Measurements from ENCODE around the gene CACNA1E. TPM values are rescaled to one million over a fixed set of nuclear protein-coding genes. Genes with fewer than 3 reads are reported as not detected.

CACNA1E gene
- total RNA-seq, 1 experiment from 2014 or later: 0.46 TPM

DNA sequence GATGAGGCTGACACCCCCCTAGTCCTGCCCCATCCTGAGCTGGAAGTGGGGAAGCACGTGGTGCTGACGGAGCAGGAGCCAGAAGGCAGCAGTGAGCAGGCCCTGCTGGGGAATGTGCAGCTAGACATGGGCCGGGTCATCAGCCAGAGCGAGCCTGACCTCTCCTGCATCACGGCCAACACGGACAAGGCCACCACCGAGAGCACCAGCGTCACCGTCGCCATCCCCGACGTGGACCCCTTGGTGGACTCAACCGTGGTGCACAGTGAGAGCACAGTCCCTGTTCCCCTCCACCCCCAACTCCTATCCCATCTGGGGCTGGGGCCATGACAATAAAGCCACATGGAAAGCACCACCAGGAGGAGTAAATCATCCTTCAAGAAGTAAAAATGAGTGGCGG lies 250.2 kb downstream of the CACNA1E start:
- Histone ChIP-seq H3K27ac (ENCODE audit: insufficient read length, low read depth, low read length) (no peak overlapping the region), H3T11ph (ENCODE audit: low read length) (no peak overlapping the region), H3K18ac (ENCODE audit: insufficient read length, low read depth, low read length) (no peak overlapping the region), H3K4me1 (ENCODE audit: insufficient read depth, low read length) (no peaks in the 10 kb centered on the region), H3K23ac (ENCODE audit: insufficient read length, low read depth, low read length) (no peak overlapping the region), H3K4ac (ENCODE audit: low read depth, low read length) (no peak overlapping the region), H2BK12ac (ENCODE audit: insufficient read length, low read depth, low read length) (no peak overlapping the region), H3K27me3 (ENCODE audit: insufficient read depth, low read length) (no peaks in the 10 kb centered on the region), H3K23me2 (ENCODE audit: insufficient read length, low read depth, low read length, poor library complexity, severe bottlenecking) (no peaks in the 10 kb centered on the region), H2BK120ac (ENCODE audit: low read depth, low read length, poor library complexity, severe bottlenecking) (no peak overlapping the region), H2AK5ac (ENCODE audit: insufficient read length, low read length) (no peak overlapping the region), H2BK15ac (ENCODE audit: low read depth, low read length) (no peak overlapping the region), H3K56ac (ENCODE audit: insufficient read length, low read depth, low read length) (no peak overlapping the region), H2AFZ (ENCODE audit: low read length) (no peak overlapping the region), H2BK20ac (ENCODE audit: low read depth, low read length, poor library complexity, severe bottlenecking) (no peak overlapping the region), H4K91ac (ENCODE audit: insufficient read length, low read depth, low read length) (no peak overlapping the region), H4K8ac (replicated peaks; ENCODE audit: insufficient read length, low read depth, low read length) (no peak overlapping the region), H2BK5ac (ENCODE audit: insufficient read length, low read length) (no peak overlapping the region), H3K79me1 (ENCODE audit: insufficient read depth, low read depth, low read length, poor library complexity, severe bottlenecking) (no peaks in the 10 kb centered on the region), H3K9ac (ENCODE audit: extremely low read depth, insufficient read length, low read length) (no peak overlapping the region), H3K9me3 (ENCODE audit: control insufficient read depth, low read depth, low read length) (no peaks in the 10 kb centered on the region), H3K4me2 (ENCODE audit: insufficient read depth, insufficient read length, low read length) (no peak overlapping the region), H4K5ac (ENCODE audit: insufficient read length, low read depth, low read length) (no peak overlapping the region), H3K79me2 (ENCODE audit: insufficient read depth, low read length) (no peaks in the 10 kb centered on the region), H4K20me1 (ENCODE audit: control insufficient read depth, insufficient read depth, insufficient read length) (no peaks in the 10 kb centered on the region), H3K14ac (ENCODE audit: insufficient read depth, low read length) (no peak overlapping the region; the same call in 1 of the 2 replicates)
- WGBS (ENCODE audit: extremely low coverage, insufficient read length, low lambda C conversion rate): no CpG with 5 or more reads among the region's 14 CpGs
- Mint-ChIP-seq H3K9me3 (no peaks in the 10 kb centered on the region; a peak in 1 of 5 replicates), H3K36me3 (ENCODE audit: insufficient read depth in 1 of 3, low read depth in 3 of 3) (no peaks in the 10 kb centered on the region; a peak in 1 of 7 replicates), H3K27ac (no peak overlapping the region), H3K4me1 (peaks cover 0 to 3% of the 10 kb centered on the region in 2 experiments; a peak in 2 of 4 replicates), H3K4me3 (no peak overlapping the region), H3K27me3 (ENCODE audit: low read depth) (peaks cover 3% of the 10 kb centered on the region; the same call in 1 of the 2 replicates)
- no peak for TF ChIP-seq CTCF (conservative IDR thresholded peaks at IDR 0.05)
- no peak for DNase-seq
